Mesothelial cell of epicardium (in vitro differentiated cells): ENCODE data around the gene IBA57. TPM values are rescaled to one million over a fixed set of nuclear protein-coding genes. Genes with fewer than 3 reads are reported as not detected.

Experiments
- DNase-seq, 2 experiments: peaks; one replicate each; pipeline ENCODE4 v3.0.0; 2021; ENCODE audit warnings: low spot score in 2 of 2; ENCODE audit not compliant: unreplicated experiment in 2 of 2
- H3K27ac Mint-ChIP-seq: 2 replicates; pipeline ENCODE4 v1.8.0; 2021; ENCODE audit warnings: mixed read lengths
- H3K27me3 Mint-ChIP-seq: 2 replicates; pipeline ENCODE4 v1.8.0; 2021; ENCODE audit warnings: low read depth, mixed read lengths
- H3K36me3 Mint-ChIP-seq: 2 replicates; pipeline ENCODE4 v1.8.0; 2021; ENCODE audit warnings: mixed read lengths
- H3K4me1 Mint-ChIP-seq: 2 replicates; pipeline ENCODE4 v1.8.0; 2021; ENCODE audit warnings: mixed read lengths
- H3K4me3 Mint-ChIP-seq: 2 replicates; pipeline ENCODE4 v1.8.0; 2021; ENCODE audit warnings: mild to moderate bottlenecking, moderate library complexity, mixed read lengths
- H3K9me3 Mint-ChIP-seq: 2 replicates; pipeline ENCODE4 v1.8.0; 2021; ENCODE audit warnings: mixed read lengths
- total RNA-seq: library from RNA; stranded (reverse); gene quantifications from 3 replicates; pipeline ENCODE4 v1.2.1, GENCODE V29; 2021
- TF ChIP-seq, protein P1 (sequence below): fragments of 200-600 bp; sonication (generic); IDR thresholded peaks from one replicate; pipeline ENCODE4 v1.5.0; 2021; ENCODE audit warnings: antibody characterized with exemption; ENCODE audit not compliant: unreplicated experiment

The IBA57 gene
- total RNA-seq, 1 donor from 2014 or later, result 11.8 TPM

DNA sequence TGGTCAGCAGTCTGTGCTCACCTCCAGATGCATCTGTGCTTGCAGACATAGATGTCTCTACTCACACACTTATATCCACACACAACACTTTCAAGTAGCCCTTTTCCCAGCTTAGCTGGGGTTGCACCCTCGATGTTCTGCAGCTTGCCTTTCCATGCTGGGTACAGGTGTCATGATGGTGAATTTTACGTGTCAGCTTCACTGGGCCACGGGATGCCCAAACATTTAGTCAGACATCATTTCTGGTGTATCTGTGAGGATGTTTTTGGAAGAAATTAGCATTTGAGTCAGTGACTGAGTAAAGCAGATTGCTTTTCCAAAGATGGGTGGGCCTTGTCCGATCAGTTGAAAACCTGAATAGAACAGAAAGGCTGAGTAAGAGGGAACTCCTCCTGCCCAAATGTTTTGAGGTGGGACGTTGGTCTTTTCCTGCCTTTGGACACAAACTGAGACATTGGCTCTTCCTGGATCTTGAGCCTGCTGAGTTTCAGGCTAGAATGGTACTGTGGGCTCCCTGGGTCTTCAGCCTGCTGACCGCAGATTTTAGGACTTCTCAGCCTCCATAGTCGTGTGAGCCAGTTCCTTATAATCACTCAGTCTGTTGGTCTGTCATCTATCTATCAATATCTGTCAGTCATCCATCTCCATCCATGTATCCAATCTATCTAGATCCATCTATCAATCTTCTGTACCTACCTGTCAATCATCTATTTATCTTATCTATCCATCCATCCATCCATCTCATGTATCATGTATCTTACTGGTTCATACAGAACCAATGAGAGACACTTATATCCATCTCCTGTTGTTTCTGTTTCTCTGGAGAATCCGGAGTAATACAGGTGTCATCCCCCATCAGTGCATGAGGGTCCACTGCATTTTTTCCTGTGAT is 29.6 kb downstream of the IBA57 start:
- DNase-seq, result no peak
- no peaks in the 10 kb centered on the region for H3K27me3 Mint-ChIP-seq
- TF ChIP-seq, protein P1, sequence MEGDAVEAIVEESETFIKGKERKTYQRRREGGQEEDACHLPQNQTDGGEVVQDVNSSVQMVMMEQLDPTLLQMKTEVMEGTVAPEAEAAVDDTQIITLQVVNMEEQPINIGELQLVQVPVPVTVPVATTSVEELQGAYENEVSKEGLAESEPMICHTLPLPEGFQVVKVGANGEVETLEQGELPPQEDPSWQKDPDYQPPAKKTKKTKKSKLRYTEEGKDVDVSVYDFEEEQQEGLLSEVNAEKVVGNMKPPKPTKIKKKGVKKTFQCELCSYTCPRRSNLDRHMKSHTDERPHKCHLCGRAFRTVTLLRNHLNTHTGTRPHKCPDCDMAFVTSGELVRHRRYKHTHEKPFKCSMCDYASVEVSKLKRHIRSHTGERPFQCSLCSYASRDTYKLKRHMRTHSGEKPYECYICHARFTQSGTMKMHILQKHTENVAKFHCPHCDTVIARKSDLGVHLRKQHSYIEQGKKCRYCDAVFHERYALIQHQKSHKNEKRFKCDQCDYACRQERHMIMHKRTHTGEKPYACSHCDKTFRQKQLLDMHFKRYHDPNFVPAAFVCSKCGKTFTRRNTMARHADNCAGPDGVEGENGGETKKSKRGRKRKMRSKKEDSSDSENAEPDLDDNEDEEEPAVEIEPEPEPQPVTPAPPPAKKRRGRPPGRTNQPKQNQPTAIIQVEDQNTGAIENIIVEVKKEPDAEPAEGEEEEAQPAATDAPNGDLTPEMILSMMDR, result no peak
- peaks cover 18% of the 10 kb centered on the region for H3K9me3 Mint-ChIP-seq
- peaks cover 16% of the 10 kb centered on the region for H3K36me3 Mint-ChIP-seq
- no peak overlapping the region for H3K4me3 Mint-ChIP-seq
- H3K4me1 Mint-ChIP-seq, result no peaks in the 10 kb centered on the region
- H3K27ac Mint-ChIP-seq, result no peak overlapping the region

DNA sequence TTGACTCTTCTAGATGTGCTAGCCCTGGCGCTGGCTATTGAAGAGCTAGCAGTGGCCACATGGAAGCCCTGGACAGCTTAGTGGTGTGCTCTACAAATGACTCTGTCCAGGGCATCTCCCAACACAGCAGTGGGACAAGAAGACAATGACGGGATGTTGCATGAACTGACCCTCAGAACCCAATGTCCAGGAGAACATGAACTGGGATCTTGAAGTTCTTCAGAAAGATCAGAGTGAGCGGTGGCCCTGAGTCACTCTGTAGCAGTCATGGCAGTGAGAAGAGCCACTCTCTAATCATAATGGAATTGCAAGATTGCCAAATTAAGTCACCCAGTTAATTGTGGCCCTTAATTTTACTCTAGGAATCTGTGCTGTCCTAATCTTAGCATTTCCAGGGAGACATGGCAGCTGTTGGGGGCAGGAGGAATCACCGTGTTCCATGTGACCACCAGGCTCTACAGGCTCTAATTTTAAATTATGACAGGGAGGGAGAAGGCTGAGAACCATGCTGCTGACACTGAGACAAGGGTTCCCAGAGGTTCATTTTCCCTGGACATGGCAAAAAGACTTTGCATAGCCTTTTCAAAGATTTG is 32.0 kb downstream of the IBA57 start:
- DNase-seq, result no peak
- TF ChIP-seq, protein P1, result no peak
- Mint-ChIP-seq H3K9me3 (peaks cover 18% of the 10 kb centered on the region), H3K27ac (no peak overlapping the region), H3K4me1 (no peaks in the 10 kb centered on the region), H3K4me3 (no peak overlapping the region), H3K36me3 (peaks cover 16% of the 10 kb centered on the region), H3K27me3 (no peaks in the 10 kb centered on the region)

GRCh38 chr1:228198977-228199590 is 33.5 kb downstream of the IBA57 start:
- peaks cover 18% of the 10 kb centered on the region for H3K9me3 Mint-ChIP-seq
- TF ChIP-seq, protein P1, result no peak
- H3K4me1 Mint-ChIP-seq, result no peaks in the 10 kb centered on the region
- no peak overlapping the region for H3K4me3 Mint-ChIP-seq
- peaks cover 4% of the 10 kb centered on the region for H3K27me3 Mint-ChIP-seq
- no peak for DNase-seq
- H3K36me3 Mint-ChIP-seq, result peaks cover 16% of the 10 kb centered on the region
- H3K27ac Mint-ChIP-seq, result no peak overlapping the region

DNA sequence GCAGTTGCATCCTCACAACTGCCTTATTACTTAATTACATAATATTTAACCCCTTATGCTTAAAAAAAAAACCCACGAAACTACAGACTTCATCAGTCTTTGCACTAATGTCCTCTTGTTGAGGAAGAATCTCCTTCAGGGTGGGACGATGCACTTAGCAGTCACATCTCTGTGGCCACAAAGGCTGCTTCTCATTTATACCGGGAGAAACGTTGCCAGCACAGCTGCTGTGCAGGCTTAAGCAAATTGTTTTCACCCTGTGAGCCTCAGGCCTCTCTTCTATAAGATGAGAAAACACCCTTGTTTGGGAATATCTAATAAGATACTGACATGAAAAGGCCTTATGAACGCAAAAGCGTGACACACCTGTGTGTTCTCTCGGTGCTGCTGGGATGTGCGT is 39.4 kb downstream of the IBA57 start:
- DNase-seq, result no peak
- TF ChIP-seq, protein P1, result no peak
- Mint-ChIP-seq H3K9me3 (no peaks in the 10 kb centered on the region), H3K27me3 (peaks cover 14% of the 10 kb centered on the region), H3K27ac (no peak overlapping the region), H3K4me3 (no peak overlapping the region), H3K4me1 (peaks cover 2% of the 10 kb centered on the region), H3K36me3 (no peaks in the 10 kb centered on the region)

- DNase-seq, result no peak
- Mint-ChIP-seq H3K4me1 (peaks cover 2% of the 10 kb centered on the region), H3K4me3 (no peak overlapping the region), H3K36me3 (no peaks in the 10 kb centered on the region), H3K27ac (no peak overlapping the region), H3K27me3 (peaks cover 14% of the 10 kb centered on the region), H3K9me3 (no peaks in the 10 kb centered on the region)
- TF ChIP-seq, protein P1, result no peak
These were observed 40.2 kb downstream of the IBA57 start for GRCh38 chr1:228205526-228206436.
